Activated T-cell treated with anti-CD3 and anti-CD28 coated beads for 1 hour (primary cell): Measurements from ENCODE around the gene HPDL.
"Not testable (repeated sequence)": the region's sequence is repeated elsewhere in the genome, so short reads cannot be mapped to it uniquely, and the experiment has no call there.

Experiments used
- DNase-seq: peaks from one replicate; pipeline ENCODE4 v3.0.0-alpha.2; 2020; ENCODE audit warnings: low read depth

Gene HPDL

DNA sequence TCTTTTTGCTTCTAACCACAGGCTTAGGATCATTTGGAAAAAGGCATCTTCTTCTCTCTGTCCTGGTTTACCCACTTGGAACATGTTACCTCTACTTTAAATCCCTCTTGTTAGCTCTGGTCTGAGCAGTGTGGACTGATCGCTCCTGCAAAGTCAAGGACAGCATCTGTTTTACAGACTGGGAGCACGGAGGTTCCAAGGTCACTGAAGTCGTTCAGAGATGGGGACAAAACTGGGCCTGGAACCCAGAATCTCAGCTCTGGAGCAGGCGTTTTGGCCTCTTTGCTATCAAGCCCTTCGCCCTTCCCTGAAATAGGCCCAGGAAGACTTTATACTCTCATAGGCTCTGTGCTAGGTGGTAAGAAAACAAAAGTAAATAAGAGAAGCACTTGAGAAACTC is 24.8 kb downstream of the HPDL start:
- DNase-seq = no peak

DNA sequence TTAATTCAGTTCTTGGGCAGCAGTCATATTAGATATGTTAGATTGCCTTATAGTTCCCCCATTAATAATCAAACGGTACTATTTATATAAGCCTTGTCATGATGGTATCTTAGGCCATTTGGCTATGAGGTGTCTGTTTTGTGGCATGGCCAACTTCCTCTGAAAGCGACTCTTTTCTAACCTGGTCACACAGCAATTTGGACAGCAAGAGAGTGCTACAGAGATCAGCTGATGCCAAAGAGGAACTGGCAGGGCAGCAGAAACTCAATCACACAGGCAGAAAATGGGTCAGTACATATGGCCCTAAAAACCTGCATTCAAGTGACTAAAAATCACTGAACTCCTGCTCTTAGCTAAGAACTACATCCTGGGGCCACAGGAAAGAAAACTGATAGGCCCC is 27.0 kb downstream of the HPDL start:
- no peak for DNase-seq

DNA sequence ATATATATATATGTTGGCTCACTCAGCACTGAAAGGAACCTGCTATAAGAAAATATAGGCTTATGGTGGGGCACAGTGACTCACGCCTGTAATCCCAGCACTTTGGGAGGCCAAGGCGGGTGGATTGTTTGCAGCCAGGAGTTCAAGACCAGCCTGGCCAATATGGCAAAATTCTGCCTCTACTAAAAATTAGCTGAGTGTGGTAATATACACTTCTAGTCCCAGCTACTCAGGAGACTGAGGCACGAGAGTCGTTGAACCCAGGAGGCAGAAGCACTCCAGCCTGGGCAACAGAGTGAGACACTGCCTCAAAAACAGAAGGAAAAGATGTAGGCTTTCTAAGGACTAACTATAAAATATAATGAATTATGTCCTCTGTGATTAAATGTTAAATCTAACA is 28.1 kb downstream of the HPDL start:
- DNase-seq = no peak

DNA sequence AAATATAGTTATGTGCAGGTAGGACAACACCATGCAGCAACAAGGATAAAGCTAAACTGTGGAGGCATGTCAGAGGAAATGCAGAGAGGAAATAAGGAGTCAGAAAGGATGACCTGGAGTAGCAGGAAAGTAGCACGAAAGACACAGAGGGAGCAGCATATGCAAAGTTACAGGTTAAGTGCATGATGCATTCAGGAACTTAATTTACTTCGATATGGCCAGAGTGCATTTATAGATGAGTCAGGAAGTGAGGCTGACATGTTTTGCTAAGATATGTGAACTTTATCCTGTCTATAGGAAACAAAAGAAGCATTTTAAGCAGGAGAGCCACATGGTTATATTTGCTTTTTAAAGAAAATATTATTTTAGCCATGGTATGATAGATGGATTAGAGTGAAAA is 29.0 kb downstream of the HPDL start:
- DNase-seq = no peak

DNA sequence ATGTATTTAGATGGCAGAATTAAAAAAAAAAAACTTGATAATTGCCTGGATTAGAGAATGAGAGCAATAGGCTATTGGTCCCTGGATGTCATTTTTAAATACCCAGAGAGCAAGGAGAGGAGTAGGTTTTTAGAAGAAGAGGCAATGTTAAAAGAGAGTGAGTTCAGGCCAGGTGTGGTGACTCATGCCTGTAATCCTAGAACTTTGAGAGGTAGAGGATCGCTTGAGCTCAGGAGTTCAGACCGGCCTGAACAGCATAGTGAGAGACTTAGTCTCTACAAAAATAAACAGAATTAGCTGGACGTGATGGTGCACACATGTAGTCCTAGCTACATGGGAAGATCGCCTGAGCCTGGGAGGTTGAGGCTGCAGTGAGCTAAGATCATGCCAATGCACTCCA is 29.5 kb downstream of the HPDL start:
- DNase-seq = no peak

DNA sequence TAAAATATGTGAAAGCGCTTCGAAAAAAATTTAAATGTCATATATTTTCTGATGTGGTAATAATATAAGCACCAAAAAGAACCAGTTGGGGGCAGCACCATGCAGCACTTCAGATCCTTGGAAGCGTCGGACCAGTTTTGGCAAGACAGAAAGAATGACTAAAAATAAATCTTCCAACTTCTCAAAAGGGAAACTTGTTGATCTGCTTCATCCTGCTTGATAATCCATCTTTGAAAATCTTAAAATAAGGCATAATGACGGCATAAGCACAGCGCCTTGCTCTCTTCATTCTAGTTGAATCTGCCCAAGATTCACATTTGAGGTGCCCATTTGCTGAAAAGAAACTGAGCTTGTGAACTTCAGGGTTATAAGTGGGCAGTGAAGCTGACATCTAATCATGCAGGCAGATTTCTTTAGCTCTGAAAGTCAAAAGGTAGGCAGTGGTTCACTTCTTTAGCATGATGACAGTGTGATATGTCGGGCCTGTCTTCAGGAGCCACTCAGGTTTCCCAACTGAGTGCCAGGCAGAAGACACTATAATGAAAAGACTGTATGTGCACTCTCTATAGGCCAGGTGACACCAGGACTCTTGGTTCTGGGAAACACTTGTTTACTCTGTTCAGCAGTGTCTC is 33.3 kb downstream of the HPDL start:
- DNase-seq = peak; percentile 35

DNA sequence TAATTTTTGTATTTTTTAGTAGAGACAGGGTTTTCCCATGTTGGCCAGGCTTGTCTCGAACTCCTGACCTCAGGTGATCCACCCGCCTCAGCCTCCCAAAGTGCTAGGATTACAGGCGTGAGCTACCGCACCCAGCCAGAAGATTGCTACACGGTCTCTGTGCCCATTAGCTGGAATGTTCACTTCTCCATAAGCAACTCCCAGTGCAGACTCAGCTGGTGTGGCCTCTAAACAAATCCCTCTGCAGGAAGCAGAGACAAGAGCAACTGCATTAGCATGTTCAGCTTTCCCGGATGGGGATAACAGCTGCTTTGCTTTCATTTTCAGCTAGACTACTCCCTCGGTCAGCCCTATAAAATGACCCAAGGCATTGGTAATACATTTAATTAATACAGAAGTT is 34.3 kb downstream of the HPDL start:
- not testable (repeated sequence) for DNase-seq

DNA sequence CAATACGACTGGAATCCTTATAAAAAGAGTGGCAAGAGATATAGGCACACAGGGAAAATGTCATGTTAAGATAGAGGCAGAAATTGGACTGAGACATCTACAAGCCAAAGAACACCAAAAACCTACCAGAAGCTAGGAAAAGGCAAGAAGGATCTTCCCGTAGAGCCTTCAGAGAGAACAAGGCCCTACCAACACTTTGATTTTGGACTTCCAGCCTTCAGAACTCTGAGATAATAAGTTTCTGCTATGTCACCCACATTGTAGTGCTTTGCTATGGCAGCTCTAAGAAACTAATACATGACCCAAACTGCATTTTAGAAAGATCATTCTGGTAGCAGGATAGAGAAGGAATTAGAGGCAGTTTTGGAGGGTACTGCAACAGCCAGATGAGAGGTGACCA is 37.6 kb downstream of the HPDL start:
- no peak for DNase-seq

DNA sequence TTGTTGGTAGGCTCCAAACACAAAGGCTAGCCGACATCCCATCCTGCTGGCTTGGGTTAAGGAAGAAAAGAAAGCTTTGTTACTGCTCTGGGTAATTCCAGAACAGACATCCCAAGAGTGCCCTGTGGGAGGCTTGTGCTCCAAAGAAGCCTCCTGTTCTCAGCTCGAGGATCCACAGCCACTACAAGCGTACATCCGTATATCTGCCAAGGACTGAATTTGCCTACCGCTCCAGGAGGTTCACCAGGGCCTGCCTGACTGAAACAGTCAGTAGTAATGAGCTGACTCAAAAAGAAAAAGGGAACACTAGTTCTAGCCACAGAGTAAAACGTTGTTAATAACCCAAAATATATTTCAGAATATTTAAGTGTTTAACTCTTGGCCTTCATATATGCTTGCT is 38.4 kb downstream of the HPDL start:
- DNase-seq = no peak

DNA sequence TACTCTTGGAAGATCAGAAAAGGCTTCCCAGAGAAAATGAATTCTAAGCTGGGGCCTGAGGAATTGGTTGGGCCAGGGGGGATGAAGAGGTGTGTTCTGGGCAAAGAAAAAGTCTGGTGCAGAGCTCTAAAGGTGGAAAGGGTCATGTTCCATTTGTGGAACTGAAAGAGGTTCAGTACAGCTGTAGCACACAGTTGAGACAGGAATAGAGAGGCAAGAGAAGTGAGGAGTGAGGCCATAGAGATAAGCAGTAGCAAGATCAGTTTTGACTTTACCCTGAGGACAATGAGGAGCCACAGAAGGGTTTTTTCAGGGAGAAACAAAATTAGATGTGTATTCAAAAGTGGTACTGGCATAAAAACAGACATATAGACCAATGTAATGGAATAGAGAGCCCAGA is 43.9 kb downstream of the HPDL start:
- no peak for DNase-seq

DNA sequence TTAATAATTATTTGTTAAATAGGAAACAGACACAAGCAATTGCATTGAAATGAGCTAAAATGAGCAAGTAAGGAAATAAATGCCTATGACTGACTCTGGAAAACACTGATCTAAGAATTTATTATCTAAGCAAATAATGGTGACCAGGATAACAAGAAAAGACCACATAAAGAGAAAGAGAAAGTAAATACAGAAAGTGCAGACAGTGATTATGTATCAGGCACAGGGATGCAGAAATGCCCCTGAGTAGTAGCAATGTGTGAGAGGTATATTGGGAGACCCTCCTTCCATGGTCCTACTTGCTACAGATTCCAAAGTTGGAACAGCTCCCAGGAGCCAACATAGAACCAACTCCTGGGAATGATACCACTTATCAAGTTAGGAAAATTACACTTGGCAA is 46.9 kb downstream of the HPDL start:
- no peak for DNase-seq

DNA sequence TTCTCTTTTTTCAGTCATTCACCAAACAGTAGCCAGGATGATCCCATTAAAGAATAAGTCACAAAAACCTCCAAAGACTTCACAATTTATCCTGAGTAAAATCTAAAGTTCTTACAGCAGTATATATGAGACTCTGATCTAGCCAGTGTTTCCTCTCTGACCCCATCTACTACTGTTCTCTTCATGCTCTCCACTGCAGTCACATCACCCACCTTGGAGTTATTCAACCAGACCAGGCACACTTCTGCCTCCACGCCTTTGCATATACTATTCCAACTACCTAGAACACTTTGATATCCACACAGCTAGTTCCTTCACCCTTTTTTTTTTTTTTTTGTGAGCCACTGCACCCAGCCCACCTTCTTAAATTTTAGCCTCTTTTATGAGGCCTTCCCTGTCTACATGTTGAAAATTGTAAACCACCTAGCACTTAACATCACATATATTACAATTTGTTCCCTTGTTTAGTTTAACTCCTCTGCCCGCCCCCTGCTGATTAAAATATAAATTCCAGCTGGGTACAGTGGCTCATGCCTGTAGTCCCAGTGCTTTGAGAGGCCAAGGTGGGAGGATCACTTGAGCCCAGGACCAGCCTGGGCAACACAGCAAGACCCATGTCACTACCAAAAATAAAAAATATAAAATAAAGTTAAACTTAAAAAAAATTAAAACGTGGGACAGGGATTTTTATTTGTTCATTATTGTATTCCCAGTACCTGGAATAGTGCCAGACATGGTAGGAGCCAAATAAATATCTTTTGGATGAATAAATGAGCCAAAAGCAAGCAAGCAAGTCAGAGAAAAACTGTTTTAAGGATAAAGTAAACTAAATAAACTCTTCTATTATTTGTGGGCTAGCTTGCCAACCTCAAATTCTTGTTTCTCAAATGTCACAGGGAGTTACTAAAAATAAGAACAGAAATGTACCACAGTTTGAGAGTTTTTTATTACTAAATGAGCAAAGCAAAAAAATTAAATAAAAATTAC is 48.7 kb downstream of the HPDL start:
- no peak for DNase-seq

DNA sequence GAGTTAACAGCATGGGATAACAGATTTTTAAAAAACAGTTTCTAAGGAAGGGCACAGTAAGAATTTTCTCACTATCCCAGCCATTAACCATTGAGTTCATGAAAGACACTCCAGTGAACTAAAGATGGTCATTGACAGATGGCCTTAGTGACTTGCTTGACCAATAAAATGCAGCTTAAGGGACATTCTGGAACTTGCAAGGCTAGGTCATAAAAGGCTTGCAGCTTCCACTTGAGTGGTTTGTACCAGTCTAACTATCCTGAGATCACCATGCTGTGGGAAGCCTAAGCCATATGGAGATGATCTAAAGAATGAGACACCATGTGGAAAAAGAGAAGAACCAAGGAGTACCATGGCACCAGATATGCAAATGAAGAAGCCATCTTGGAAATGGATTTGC is 51.5 kb downstream of the HPDL start:
- no peak for DNase-seq
